ENCODE data around the gene LCN6.

DNA sequence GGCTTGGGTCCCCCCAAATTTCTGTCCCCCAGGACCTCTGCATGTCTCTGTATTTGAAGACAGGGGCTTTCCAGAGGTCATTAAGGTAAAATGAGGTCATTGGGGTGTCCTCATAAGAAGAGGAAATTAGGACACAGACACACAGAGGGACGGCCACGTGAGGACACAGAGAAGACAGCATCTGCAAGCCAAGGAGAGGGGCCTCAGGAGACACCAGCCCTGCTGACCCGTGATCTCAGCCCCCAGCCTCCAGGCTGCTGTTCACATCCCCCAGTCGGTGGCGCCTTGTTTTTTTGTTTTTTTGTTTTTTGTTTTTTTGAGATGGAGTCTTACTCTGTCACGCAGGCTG, 46.6 kb upstream of the LCN6 start:
- TF ChIP-seq, protein P1, sequence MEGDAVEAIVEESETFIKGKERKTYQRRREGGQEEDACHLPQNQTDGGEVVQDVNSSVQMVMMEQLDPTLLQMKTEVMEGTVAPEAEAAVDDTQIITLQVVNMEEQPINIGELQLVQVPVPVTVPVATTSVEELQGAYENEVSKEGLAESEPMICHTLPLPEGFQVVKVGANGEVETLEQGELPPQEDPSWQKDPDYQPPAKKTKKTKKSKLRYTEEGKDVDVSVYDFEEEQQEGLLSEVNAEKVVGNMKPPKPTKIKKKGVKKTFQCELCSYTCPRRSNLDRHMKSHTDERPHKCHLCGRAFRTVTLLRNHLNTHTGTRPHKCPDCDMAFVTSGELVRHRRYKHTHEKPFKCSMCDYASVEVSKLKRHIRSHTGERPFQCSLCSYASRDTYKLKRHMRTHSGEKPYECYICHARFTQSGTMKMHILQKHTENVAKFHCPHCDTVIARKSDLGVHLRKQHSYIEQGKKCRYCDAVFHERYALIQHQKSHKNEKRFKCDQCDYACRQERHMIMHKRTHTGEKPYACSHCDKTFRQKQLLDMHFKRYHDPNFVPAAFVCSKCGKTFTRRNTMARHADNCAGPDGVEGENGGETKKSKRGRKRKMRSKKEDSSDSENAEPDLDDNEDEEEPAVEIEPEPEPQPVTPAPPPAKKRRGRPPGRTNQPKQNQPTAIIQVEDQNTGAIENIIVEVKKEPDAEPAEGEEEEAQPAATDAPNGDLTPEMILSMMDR (IDR thresholded peaks at IDR 0.05; ENCODE audit: insufficient read depth, low read depth, low read length): no peak
- no peak for TF ChIP-seq EZH2 (IDR thresholded peaks at IDR 0.05; ENCODE audit: insufficient read depth, low read length)

All from astrocyte (in vitro differentiated cells and primary cell).